IPS DF 4.7 (cell line): ENCODE results near the gene C11orf68.
A peak's percentile ranks its signal among the peaks of the same experiment; 100 is the strongest.

Experiments used
- DNase-seq: peaks from one replicate; pipeline ENCODE4 v3.0.0-alpha.2; 2013; ENCODE audit warnings: low spot score; ENCODE audit errors: extremely low read depth

C11orf68 gene

GRCh38 chr11:65944767-65945166 lies 25.9 kb upstream of the C11orf68 start:
- no peak for DNase-seq

- no peak for DNase-seq
Measured at GRCh38 chr11:65944191-65944590, 25.3 kb upstream of the C11orf68 start.

GRCh38 chr11:65942531-65942930 lies 23.7 kb upstream of the C11orf68 start:
- no peak for DNase-seq

GRCh38 chr11:65941720-65942310 lies 23.0 kb upstream of the C11orf68 start:
- DNase-seq, result no peak

- no peak for DNase-seq
Measured at GRCh38 chr11:65937766-65938165, 18.9 kb upstream of the C11orf68 start.

GRCh38 chr11:65934014-65934413 lies 15.2 kb upstream of the C11orf68 start:
- no peak for DNase-seq

GRCh38 chr11:65932558-65932919 lies 13.7 kb upstream of the C11orf68 start:
- no peak for DNase-seq

- no peak for DNase-seq
Measured at GRCh38 chr11:65931773-65932557, 13.1 kb upstream of the C11orf68 start.

- DNase-seq, result no peak
Measured at GRCh38 chr11:65928667-65929066, 9.8 kb upstream of the C11orf68 start.

- no peak for DNase-seq
Measured at GRCh38 chr11:65927904-65928397, 9.1 kb upstream of the C11orf68 start.

GRCh38 chr11:65925397-65925796 lies 6.5 kb upstream of the C11orf68 start:
- DNase-seq, result no peak

- DNase-seq, result no peak
Measured at GRCh38 chr11:65922565-65922964, 3.7 kb upstream of the C11orf68 start.

- no peak for DNase-seq
Measured at GRCh38 chr11:65921876-65922275, 3.0 kb upstream of the C11orf68 start.

GRCh38 chr11:65921033-65921555 lies 2.2 kb upstream of the C11orf68 start:
- DNase-seq, result no peak

- DNase-seq, result no peak
Measured at GRCh38 chr11:65920372-65920802, 1.5 kb upstream of the C11orf68 start.

GRCh38 chr11:65919573-65920371 lies 910 bp upstream of the C11orf68 start:
- no peak for DNase-seq

- peak; percentile 56 for DNase-seq
Measured at GRCh38 chr11:65919141-65919572, 295 bp upstream of the C11orf68 start, which contains the start of gene DRAP1. DRAP1 (plus strand) TSS chr11:65919426; CDS start chr11:65919502, 76 bp downstream.

GRCh38 chr11:65917434-65918210 lies 1.2 kb downstream of the C11orf68 start:
- no peak for DNase-seq

- no peak for DNase-seq
Measured at GRCh38 chr11:65917077-65917433, 1.8 kb downstream of the C11orf68 start.

- DNase-seq, result no peak
Measured at GRCh38 chr11:65916391-65916790, 2.5 kb downstream of the C11orf68 start.

- DNase-seq, result no peak
Measured at GRCh38 chr11:65915821-65916251, 3.0 kb downstream of the C11orf68 start.
